GM12892 (cell line): Measurements from ENCODE around the gene MAGEB10.

ENCODE experiments used
- POLR2A ChIP-seq: IDR thresholded peaks from 2 replicates; pipeline ENCODE4 v1.6.1; 2011; ENCODE audit warnings: low read depth, low read length, control low read depth
- POLR2AphosphoS5 ChIP-seq: IDR thresholded peaks from 2 replicates; pipeline ENCODE4 v1.6.1; 2011; ENCODE audit warnings: low read depth, low read length, control low read depth
- TAF1 ChIP-seq: IDR thresholded peaks from 2 replicates; pipeline ENCODE4 v1.6.1; 2011; ENCODE audit warnings: low read depth, mild to moderate bottlenecking, control low read depth, low read length, borderline replicate concordance

- TF ChIP-seq POLR2A (no peak), TAF1 (no peak), POLR2AphosphoS5 (no peak)
Measured at GRCh38 chrX:27815209-27815608, 7.4 kb downstream of the MAGEB10 start.
